ENCODE data around the gene HSF4.

Gene HSF4

GRCh38 chr16:67200491-67200890 is 35.9 kb downstream of the HSF4 start:
- no peak for DNase-seq (ENCODE audit: low read depth in 2 of 2)

- no peak for DNase-seq (ENCODE audit: low read depth in 2 of 2)
Measured at GRCh38 chr16:67201411-67202345, 37.1 kb downstream of the HSF4 start.

GRCh38 chr16:67202426-67202825 is 37.9 kb downstream of the HSF4 start:
- DNase-seq (ENCODE audit: low read depth in 2 of 2): no peak

GRCh38 chr16:67202956-67203493 is 38.5 kb downstream of the HSF4 start:
- no peak for DNase-seq (ENCODE audit: low read depth in 2 of 2)

GRCh38 chr16:67204076-67204475 is 39.5 kb downstream of the HSF4 start:
- no peak for DNase-seq (ENCODE audit: low read depth in 2 of 2)

- no peak for DNase-seq (ENCODE audit: low read depth in 2 of 2)
Measured at GRCh38 chr16:67206129-67206837, 41.7 kb downstream of the HSF4 start.

- no peak for DNase-seq (ENCODE audit: low read depth in 2 of 2)
Measured at GRCh38 chr16:67206838-67207248, 42.3 kb downstream of the HSF4 start.

GRCh38 chr16:67207249-67208091 is 42.9 kb downstream of the HSF4 start:
- DNase-seq (ENCODE audit: low read depth in 2 of 2): no peak

- DNase-seq (ENCODE audit: low read depth in 2 of 2): no peak
Measured at GRCh38 chr16:67208154-67208896, 43.8 kb downstream of the HSF4 start.

GRCh38 chr16:67209565-67209964 is 45.0 kb downstream of the HSF4 start:
- no peak for DNase-seq (ENCODE audit: low read depth in 2 of 2)

- no peak for DNase-seq (ENCODE audit: low read depth in 2 of 2)
Measured at GRCh38 chr16:67210069-67210937, 45.8 kb downstream of the HSF4 start.

- DNase-seq (ENCODE audit: low read depth in 2 of 2): no peak
Measured at GRCh38 chr16:67211674-67212073, 47.1 kb downstream of the HSF4 start.

- DNase-seq (ENCODE audit: low read depth in 2 of 2): no peak
Measured at GRCh38 chr16:67212766-67213165, 48.2 kb downstream of the HSF4 start.

GRCh38 chr16:67213197-67214019 is 48.9 kb downstream of the HSF4 start:
- no peak for DNase-seq (ENCODE audit: low read depth in 2 of 2)

- DNase-seq (ENCODE audit: low read depth in 2 of 2): no peak
Measured at GRCh38 chr16:67215706-67216105, 51.2 kb downstream of the HSF4 start.

GRCh38 chr16:67216612-67217490 is 52.3 kb downstream of the HSF4 start:
- no peak for DNase-seq (ENCODE audit: low read depth in 2 of 2)

Data from activated CD4-positive, alpha-beta T cell treated with anti-CD3 and anti-CD28 coated beads for 24 hours (primary cell).